Activated CD4-positive, alpha-beta T cell treated with anti-CD3 and anti-CD28 coated beads for 36 hours (primary cell): ENCODE measurements around the gene PHKG1. TPM values are rescaled to one million over a fixed set of nuclear protein-coding genes. Genes with fewer than 3 reads are reported as not detected.
A peak's percentile ranks its signal among the peaks of the same experiment; 100 is the strongest.
"Not testable (repeated sequence)": the region's sequence is repeated elsewhere in the genome, so short reads cannot be mapped to it uniquely, and the experiment has no call there.

Source experiments
- ATAC-seq: fragments of 200-7000 bp; cut with Tn5 transposase; one replicate; pipeline ENCODE4 v1.10.0; 2021; ENCODE audit warnings: mild to moderate bottlenecking, moderate library complexity
- CTCF ChIA-PET: fragments of 350-600 bp; sonication (Branson Sonifier 250); formaldehyde crosslinking; loops from one replicate; lab custom pipeline; 2021; ENCODE audit warnings: antibody characterized with exemption; lab: Charles Lee
- POLR2A ChIA-PET: fragments of 350-600 bp; sonication (Branson Sonifier 250); formaldehyde crosslinking; loops from one replicate; lab custom pipeline; 2021; ENCODE audit warnings: antibody characterized with exemption, inconsistent platforms; lab: Charles Lee
- DNase-seq: peaks from one replicate; pipeline ENCODE4 v3.0.0-alpha.2; 2020
- H3K27ac Mint-ChIP-seq: one replicate; pipeline ENCODE4 v1.8.0; 2021; ENCODE audit warnings: mixed read lengths
- H3K27me3 Mint-ChIP-seq: one replicate; pipeline ENCODE4 v1.8.0; 2021; ENCODE audit warnings: mixed read lengths
- H3K36me3 Mint-ChIP-seq: one replicate; pipeline ENCODE4 v1.8.0; 2021; ENCODE audit warnings: low read depth, mixed read lengths
- H3K4me1 Mint-ChIP-seq: one replicate; pipeline ENCODE4 v1.8.0; 2021; ENCODE audit warnings: mixed read lengths
- H3K4me3 Mint-ChIP-seq: one replicate; pipeline ENCODE4 v1.8.0; 2021; ENCODE audit warnings: mild to moderate bottlenecking, moderate library complexity, mixed read lengths
- H3K9me3 Mint-ChIP-seq: one replicate; pipeline ENCODE4 v1.8.0; 2021; ENCODE audit warnings: low read depth, mixed read lengths
- intact Hi-C, 2 experiments: fragments of 100-400 bp; cut with DNase I in 1 of 2; cut with micrococcal nuclease in 1 of 2; formaldehyde crosslinking; loops; one replicate each; pipeline versions ENCODE4 v1.14.2 to v1.15.1; 2022 to 2024; cut with DNase I, micrococcal nuclease
- total RNA-seq, 2 experiments: library from RNA; stranded (reverse); gene quantifications; one replicate each; pipeline ENCODE4 v1.2.3, GENCODE V29; 2021

Gene PHKG1
- 1 to 10 TPM; 1.2 to 1.6 TPM for total RNA-seq

DNA sequence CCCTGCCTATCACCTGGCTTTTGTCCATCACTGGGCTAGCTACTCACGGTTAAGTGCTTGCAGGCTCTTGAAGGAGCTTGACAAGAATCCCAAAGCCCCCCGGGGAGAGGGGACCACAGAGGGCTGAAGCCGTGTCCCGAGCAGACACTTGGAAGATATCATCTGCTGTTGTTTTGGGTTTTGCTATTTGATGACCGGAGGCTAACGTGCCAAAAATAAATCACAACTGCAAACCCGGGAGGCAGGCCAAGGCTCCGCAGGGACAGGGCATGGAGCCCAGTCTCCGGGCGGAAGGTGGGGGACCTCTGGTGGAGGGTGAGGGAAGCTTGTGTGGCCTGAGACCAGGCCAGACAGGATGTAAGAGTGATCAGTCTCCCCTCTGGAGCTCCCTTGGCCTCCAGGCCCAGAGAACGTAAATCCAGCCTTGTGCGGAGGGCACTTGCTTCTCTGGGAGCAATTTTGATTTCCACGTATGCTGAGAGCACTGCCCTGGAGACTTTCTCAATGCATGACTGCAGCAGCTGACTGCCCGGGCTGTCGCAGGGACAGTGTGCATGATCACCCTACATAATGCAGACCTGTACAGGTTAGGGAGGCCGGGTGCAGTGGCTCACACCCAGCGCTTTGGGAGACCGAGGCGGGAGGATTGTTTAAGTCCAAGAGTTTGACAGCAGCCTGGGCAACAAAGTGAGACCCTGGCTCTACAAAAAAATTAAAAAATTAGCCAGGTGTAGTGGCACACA is at the start of gene PHKG1:
PHKG1 (minus strand) TSS at position 164 of the 743 bp plus-strand sequence. CDS start 4,011 bp downstream, outside the sequence.
- no peak for DNase-seq
- intact Hi-C loops: no loop called here
- Mint-ChIP-seq H3K4me1 (no peaks in the 10 kb centered on the region), H3K27me3 (no peaks in the 10 kb centered on the region), H3K9me3 (no peaks in the 10 kb centered on the region), H3K4me3 (no peak within 1 kb of the TSS), H3K27ac (no peak within 1 kb of the TSS), H3K36me3 (peaks cover 11% of the 10 kb centered on the region)
- no peak for ATAC-seq
- ChIA-PET POLR2A (interaction anchor here (0.5 kb wide), 1 partner anchor 8 kb away, joined by 3 read pairs; no protein-coding TSS in a partner anchor), CTCF (no interaction called here)

- intact Hi-C loops, H3K36me3 Mint-ChIP-seq, CTCF ChIA-PET, POLR2A ChIA-PET, H3K27me3 Mint-ChIP-seq, H3K27ac Mint-ChIP-seq, H3K4me1 Mint-ChIP-seq, ATAC-seq, H3K4me3 Mint-ChIP-seq, H3K9me3 Mint-ChIP-seq, DNase-seq: not testable (repeated sequence)
Observed at GRCh38 chr7:56131062-56131461, 38.3 kb upstream of the PHKG1 start.

DNA sequence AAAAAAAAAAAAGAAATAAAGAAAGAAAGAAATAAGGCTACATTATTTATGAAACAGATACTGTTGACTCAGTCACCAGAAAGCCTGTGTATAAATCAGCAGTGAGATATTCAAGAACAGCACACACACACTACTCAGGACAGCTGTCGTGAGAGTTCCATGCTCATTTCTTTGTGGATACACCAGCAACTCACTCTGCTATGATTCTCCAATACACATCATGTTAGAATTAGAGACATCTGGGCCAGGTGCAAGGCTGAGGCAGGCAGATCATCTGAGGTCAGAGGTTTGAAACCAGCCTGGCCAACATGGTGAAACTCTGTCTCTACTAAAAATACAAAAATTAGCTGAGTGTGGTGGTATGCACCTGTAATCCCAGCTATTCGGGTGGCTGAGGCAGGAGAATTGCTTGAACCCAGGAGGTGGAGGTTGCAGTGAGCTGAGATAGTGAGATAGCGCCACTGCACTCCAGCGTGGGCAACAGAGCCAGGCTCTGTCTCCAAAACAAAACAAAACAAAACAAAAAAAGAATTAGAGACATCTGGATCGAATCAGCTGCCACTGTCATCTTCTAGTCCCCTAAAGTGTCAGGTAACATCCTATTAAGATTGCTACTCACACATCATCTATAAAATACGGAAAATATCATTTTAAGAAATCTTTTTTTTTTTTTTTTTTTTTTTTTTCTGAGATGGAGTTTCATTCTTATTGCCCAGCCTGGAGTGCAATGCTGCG is 34.7 kb upstream of the PHKG1 start:
- Mint-ChIP-seq H3K36me3 (no peaks in the 10 kb centered on the region), H3K4me1 (no peaks in the 10 kb centered on the region), H3K27me3 (no peaks in the 10 kb centered on the region), H3K9me3 (no peaks in the 10 kb centered on the region), H3K4me3 (no peak overlapping the region), H3K27ac (no peak overlapping the region)
- ATAC-seq (no peak), DNase-seq (no peak)
- ChIA-PET POLR2A (no interaction called here), CTCF (no interaction called here)
- intact Hi-C loops: no loop called here

GRCh38 chr7:56125831-56126230 is 33.1 kb upstream of the PHKG1 start:
- H3K4me3 Mint-ChIP-seq: no peak overlapping the region
- no peaks in the 10 kb centered on the region for H3K4me1 Mint-ChIP-seq
- no peak overlapping the region for H3K27ac Mint-ChIP-seq
- DNase-seq: no peak
- no peaks in the 10 kb centered on the region for H3K27me3 Mint-ChIP-seq
- ChIA-PET POLR2A (no interaction called here), CTCF (interaction anchor here (0.7 kb wide), 1 partner anchor 1352 kb away, joined by 3 read pairs; no protein-coding TSS in a partner anchor)
- no peaks in the 10 kb centered on the region for H3K9me3 Mint-ChIP-seq
- intact Hi-C loops: no loop called here
- no peak for ATAC-seq
- H3K36me3 Mint-ChIP-seq: no peaks in the 10 kb centered on the region

GRCh38 chr7:56124981-56125380 is 32.2 kb upstream of the PHKG1 start:
- intact Hi-C loops: no loop called here
- DNase-seq (no peak), ATAC-seq (no peak)
- Mint-ChIP-seq H3K27me3 (no peaks in the 10 kb centered on the region), H3K4me1 (no peaks in the 10 kb centered on the region), H3K36me3 (no peaks in the 10 kb centered on the region), H3K9me3 (no peaks in the 10 kb centered on the region), H3K4me3 (no peak overlapping the region), H3K27ac (no peak overlapping the region)
- POLR2A ChIA-PET: no interaction called here
- CTCF ChIA-PET: interaction anchor here (0.6 kb wide), 1 partner anchor 105 kb away, joined by 3 read pairs; no protein-coding TSS in a partner anchor

GRCh38 chr7:56121440-56121839 is 28.7 kb upstream of the PHKG1 start:
- POLR2A ChIA-PET: no interaction called here
- H3K27ac Mint-ChIP-seq: no peak overlapping the region

GRCh38 chr7:56115852-56116538 is 23.2 kb upstream of the PHKG1 start, which contains the start of gene NUPR2:
Gene NUPR2, minus strand, starts transcription at chr7:56116417. Its CDS starts 103 bp downstream, at chr7:56116314.
- no peak within 1 kb of the TSS for H3K4me3 Mint-ChIP-seq
- no peaks in the 10 kb centered on the region for H3K36me3 Mint-ChIP-seq
- ChIA-PET CTCF (interaction anchor here (0.6 kb wide), 1 partner anchor 698 kb away, joined by 3 read pairs; no protein-coding TSS in a partner anchor), POLR2A (no interaction called here)
- H3K4me1 Mint-ChIP-seq: no peaks in the 10 kb centered on the region
- peaks cover 10% of the 10 kb centered on the region for H3K27me3 Mint-ChIP-seq
- DNase-seq: no peak
- no peak within 1 kb of the TSS for H3K27ac Mint-ChIP-seq
- ATAC-seq: no peak
- intact Hi-C loops: no loop called here
- no peaks in the 10 kb centered on the region for H3K9me3 Mint-ChIP-seq

More at GRCh38 chr7:56121440-56121839, 28.7 kb upstream of the PHKG1 start:
- Mint-ChIP-seq H3K4me3 (no peak overlapping the region), H3K36me3 (no peaks in the 10 kb centered on the region), H3K4me1 (no peaks in the 10 kb centered on the region), H3K9me3 (no peaks in the 10 kb centered on the region), H3K27me3 (peaks cover 9% of the 10 kb centered on the region)
- intact Hi-C loops: no loop called here
- ATAC-seq (no peak), DNase-seq (no peak)
- CTCF ChIA-PET: no interaction called here

DNA sequence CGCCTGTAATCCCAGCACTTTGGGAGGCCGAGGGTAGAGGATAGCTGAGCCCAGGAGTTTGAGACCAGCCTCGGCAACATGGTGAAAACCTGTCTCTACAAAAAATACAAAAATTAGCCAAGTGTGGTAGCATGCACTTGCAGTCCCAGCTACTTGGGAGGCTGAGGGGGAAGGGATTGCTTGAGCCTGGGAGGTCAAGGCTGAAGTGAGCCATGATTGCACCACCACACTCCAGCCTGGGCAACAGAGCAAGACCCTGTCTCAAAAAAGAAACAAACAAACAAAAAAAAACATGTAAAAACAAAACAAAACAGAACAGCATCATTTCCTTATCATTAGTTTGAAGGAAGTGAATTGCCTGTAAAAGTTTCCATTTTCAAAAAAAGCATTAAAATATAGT is 19.5 kb upstream of the PHKG1 start:
- DNase-seq, H3K9me3 Mint-ChIP-seq, intact Hi-C loops, H3K27me3 Mint-ChIP-seq, POLR2A ChIA-PET, H3K36me3 Mint-ChIP-seq, ATAC-seq, H3K27ac Mint-ChIP-seq, H3K4me3 Mint-ChIP-seq, CTCF ChIA-PET: not testable (repeated sequence)
- H3K4me1 Mint-ChIP-seq: peaks cover 12% of the 10 kb centered on the region

GRCh38 chr7:56110611-56111010 is 17.9 kb upstream of the PHKG1 start:
- Mint-ChIP-seq H3K9me3 (peaks cover 4% of the 10 kb centered on the region), H3K27ac (no peak overlapping the region), H3K36me3 (peaks cover 13% of the 10 kb centered on the region), H3K4me1 (peaks cover 21% of the 10 kb centered on the region), H3K27me3 (no peaks in the 10 kb centered on the region), H3K4me3 (no peak overlapping the region)
- ChIA-PET POLR2A (no interaction called here), CTCF (no interaction called here)
- intact Hi-C loops: no loop called here
- DNase-seq (peak; percentile 47), ATAC-seq (peak; percentile 24)

DNA sequence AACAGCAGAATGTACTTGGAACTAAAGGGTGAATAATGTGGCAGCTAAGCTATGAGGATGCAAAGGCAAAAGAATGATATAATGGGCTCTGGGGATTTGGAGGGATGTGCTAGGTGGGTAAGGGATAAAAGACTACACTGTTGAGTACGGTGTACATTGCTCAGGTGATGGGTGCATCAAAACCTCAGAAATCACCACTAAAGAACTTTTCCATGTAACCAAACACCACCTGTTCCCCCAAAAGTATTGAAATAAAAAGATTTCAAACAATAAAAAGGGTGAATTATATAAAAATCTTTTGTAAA is 15.2 kb upstream of the PHKG1 start:
- peak overlapping the region; percentile 90 for H3K4me3 Mint-ChIP-seq
- ATAC-seq (no peak), DNase-seq (no peak)
- peaks cover 4% of the 10 kb centered on the region for H3K9me3 Mint-ChIP-seq
- peak overlapping the region; percentile 99 for H3K27ac Mint-ChIP-seq
- ChIA-PET POLR2A (no interaction called here), CTCF (no interaction called here)
- intact Hi-C loops: loop anchor here in 1 of 2 experiments (2.0 to 5.0 kb wide), 4 partner anchors 43 to 221 kb away; partner anchors contain the start of genes CCT6A, MRPS17, PSPH and SUMF2
- no peaks in the 10 kb centered on the region for H3K27me3 Mint-ChIP-seq
- peaks cover 37% of the 10 kb centered on the region for H3K4me1 Mint-ChIP-seq
- peaks cover 31% of the 10 kb centered on the region for H3K36me3 Mint-ChIP-seq
